Transverse colon (tissue), 4 donors: ENCODE data around the gene AEN. TPM values are rescaled to one million over a fixed set of nuclear protein-coding genes. Genes with fewer than 3 reads are reported as not detected.
A peak's percentile ranks its signal among the peaks of the same experiment; 100 is the strongest.
"Not testable (repeated sequence)": the region's sequence is repeated elsewhere in the genome, so short reads cannot be mapped to it uniquely, and the experiment has no call there.

ENCODE experiments used
- DNase-seq: peaks from one replicate; pipeline ENCODE4 v3.0.0-alpha.2; 2019
- H3K27ac ChIP-seq, 4 donors: fragments of 200-600 bp; sonication (generic); 2 replicates each; pipeline ENCODE4 v1.5.1; 2016 to 2018; ENCODE audit warnings: inconsistent platforms in 4 of 4
- H3K27me3 ChIP-seq: fragments of 200-600 bp; sonication (generic); 2 replicates; pipeline ENCODE4 v1.5.1; 2017; ENCODE audit warnings: inconsistent platforms
- H3K36me3 ChIP-seq, 4 donors: fragments of 200-600 bp; sonication (generic); 2 replicates each; pipeline ENCODE4 v1.5.1; 2017 to 2019; ENCODE audit warnings: inconsistent platforms in 4 of 4
- H3K4me1 ChIP-seq, 4 donors: fragments of 200-600 bp; sonication (generic); 2 replicates each; pipeline ENCODE4 v1.5.1; 2017 to 2020; ENCODE audit warnings: inconsistent platforms in 4 of 4
- H3K4me3 ChIP-seq, 4 donors: fragments of 200-600 bp; sonication (generic); 1 replicate in 1 of 4; 2 replicates in 3 of 4; pipeline versions ENCODE4 v1.5.1 to v1.6.1; 2017 to 2019; ENCODE audit warnings: inconsistent platforms in 4 of 4
- H3K9me3 ChIP-seq, 2 donors: fragments of 200-600 bp; sonication (generic); 2 replicates each; pipeline ENCODE4 v1.5.1; 2017 to 2019; ENCODE audit warnings: inconsistent platforms in 2 of 2
- CTCF ChIP-seq, 5 experiments: fragments of 200-600 bp in 3 of 5; fragments of 450-650 bp in 2 of 5; sonication (generic) in 3 of 5; IDR thresholded peaks; 1 replicate in 2 of 5; 2 replicates in 3 of 5; pipeline ENCODE4 v1.5.1; 2016 to 2017; ENCODE audit warnings: antibody characterized with exemption in 5 of 5, inconsistent platforms in 3 of 5, mild to moderate bottlenecking in 2 of 5, moderate library complexity in 1 of 5
- EP300 ChIP-seq: sonication (generic); formaldehyde crosslinking; IDR thresholded peaks from one replicate; pipeline ENCODE4 v1.6.1; 2017; ENCODE audit warnings: antibody characterized with exemption, low read depth
- POLR2A ChIP-seq: fragments of 450-650 bp; IDR thresholded peaks from one replicate; pipeline ENCODE4 v1.6.1; 2016; ENCODE audit warnings: antibody characterized with exemption, mild to moderate bottlenecking, moderate library complexity
- POLR2AphosphoS5 ChIP-seq, 3 donors: sonication (generic); formaldehyde crosslinking; IDR thresholded peaks; one replicate each; pipeline ENCODE4 v1.6.1; 2016; ENCODE audit warnings: antibody characterized with exemption in 3 of 3
- WGBS, 2 donors: methylation state at CpG; one replicate each; pipeline ENCODE4 v1.1.5; 2018; ENCODE audit warnings: low coverage in 1 of 2; 5-methylcytosine and 5-hydroxymethylcytosine counted together
- in situ Hi-C, 4 donors: fragments of 200-750 bp; cut with MboI; loops; one replicate each; pipeline versions ENCODE4 v1.15.0 to v1.15.1; 2017; ENCODE audit warnings: low sequenced_read_pairs in 3 of 4, low pct_ligation_motif_present in 1 of 4, low pct_unique_long_range_greater_than_20kb in 1 of 4
- intact Hi-C: fragments of 100-400 bp; cut with DNase I; formaldehyde crosslinking; loops from one replicate; pipeline ENCODE4 v1.15.1; 2023; ENCODE audit warnings: low total_unique reads
- total RNA-seq, 4 donors: library from RNA; depleted of rRNA; stranded (reverse); fragments of >200 nt; gene quantifications; one replicate each; pipeline ENCODE4 v1.1.0, GENCODE V29; 2016

The AEN gene
- total RNA-seq, 4 donors from 2014 or later, result 1.5 to 22.7 (median 8.7) TPM

- DNase-seq, result no peak
- Histone ChIP-seq H3K27me3 (no peaks in the 10 kb centered on the region), H3K27ac (peak overlapping the region; percentile 95 to 98 (median 96)), H3K36me3 (no peaks in the 10 kb centered on the region), H3K4me1 (peaks cover 9 to 34% (median 33%) of the 10 kb centered on the region in 4 donors), H3K4me3 (peak overlapping the region in 3 of 4 donors; percentile 30 to 52 (median 41)), H3K9me3 (no peaks in the 10 kb centered on the region)
- intact Hi-C loops (no loop called here), in situ Hi-C loops (no loop called here)
- WGBS, 2 donors, result 42 to 86% methylated on average over 1 to 7 of the region's 7 CpGs
- TF ChIP-seq CTCF (IDR thresholded peaks at IDR 0.05) (no peak), POLR2A (no peak), POLR2AphosphoS5 (IDR thresholded peaks at IDR 0.05) (no peak), EP300 (no peak)
Observed at GRCh38 chr15:88637841-88638625, 16.9 kb downstream of the AEN start.

- DNase-seq, result peak; percentile 96
- Histone ChIP-seq H3K36me3 (no peaks in the 10 kb centered on the region), H3K4me1 (peaks cover 9 to 34% (median 33%) of the 10 kb centered on the region in 4 donors), H3K27ac (peak within 1 kb of the TSS; percentile 95 to 98 (median 96)), H3K4me3 (peak within 1 kb of the TSS; percentile 30 to 52 (median 41)), H3K27me3 (no peaks in the 10 kb centered on the region), H3K9me3 (no peaks in the 10 kb centered on the region)
- in situ Hi-C loops (no loop called here), intact Hi-C loops (no loop called here)
- TF ChIP-seq POLR2AphosphoS5 (IDR thresholded peaks at IDR 0.05) (peak; percentile 91 to 97 (median 95)), CTCF (IDR thresholded peaks at IDR 0.05) (peak; percentile 29 to 82 (median 42)), EP300 (peak; percentile 82), POLR2A (peak; percentile 98)
- WGBS, 2 donors, result 0 to 5% methylated on average over 2 to 24 of the region's 27 CpGs
Observed at GRCh38 chr15:88638626-88639372, 17.7 kb downstream of the AEN start, which contains the start of gene ISG20. TSS of gene ISG20 (plus strand) at chr15:88639016. CDS start at chr15:88639367, 351 bp downstream.

- DNase-seq, result no peak
- TF ChIP-seq CTCF (IDR thresholded peaks at IDR 0.05), result no peak
- no peak for TF ChIP-seq EP300
- TF ChIP-seq POLR2A, result no peak
- no peak for TF ChIP-seq POLR2AphosphoS5 (IDR thresholded peaks at IDR 0.05)
- Histone ChIP-seq H3K27ac (no peak overlapping the region), H3K27me3 (no peaks in the 10 kb centered on the region), H3K36me3 (no peaks in the 10 kb centered on the region), H3K4me3 (no peak overlapping the region), H3K4me1 (peaks cover 9 to 34% (median 30%) of the 10 kb centered on the region in 4 donors), H3K9me3 (no peaks in the 10 kb centered on the region)
- intact Hi-C loops (no loop called here), in situ Hi-C loops (no loop called here)
- 61 to 91% methylated on average over 5 to 12 of the region's 12 CpGs for WGBS, 2 donors
Observed at GRCh38 chr15:88641959-88642452, 20.9 kb downstream of the AEN start.

- intact Hi-C loops, result not testable (repeated sequence)
- 94% methylated on average over 11 of the region's 11 CpGs; no CpG with 5 or more reads in 1 of the 2 donors for WGBS, 2 donors
- DNase-seq, result peak; percentile 3
Observed at GRCh38 chr15:88642514-88642913, 21.4 kb downstream of the AEN start.

More at GRCh38 chr15:88642514-88642913, 21.4 kb downstream of the AEN start:
- H3K4me3 ChIP-seq, in situ Hi-C loops, H3K27me3 ChIP-seq, H3K9me3 ChIP-seq, H3K36me3 ChIP-seq, H3K27ac ChIP-seq: not testable (repeated sequence)
- H3K4me1 ChIP-seq, result peaks cover 9 to 37% (median 33%) of the 10 kb centered on the region in 4 donors
